ENCODE results near the gene SCUBE3.

Gene SCUBE3

DNA sequence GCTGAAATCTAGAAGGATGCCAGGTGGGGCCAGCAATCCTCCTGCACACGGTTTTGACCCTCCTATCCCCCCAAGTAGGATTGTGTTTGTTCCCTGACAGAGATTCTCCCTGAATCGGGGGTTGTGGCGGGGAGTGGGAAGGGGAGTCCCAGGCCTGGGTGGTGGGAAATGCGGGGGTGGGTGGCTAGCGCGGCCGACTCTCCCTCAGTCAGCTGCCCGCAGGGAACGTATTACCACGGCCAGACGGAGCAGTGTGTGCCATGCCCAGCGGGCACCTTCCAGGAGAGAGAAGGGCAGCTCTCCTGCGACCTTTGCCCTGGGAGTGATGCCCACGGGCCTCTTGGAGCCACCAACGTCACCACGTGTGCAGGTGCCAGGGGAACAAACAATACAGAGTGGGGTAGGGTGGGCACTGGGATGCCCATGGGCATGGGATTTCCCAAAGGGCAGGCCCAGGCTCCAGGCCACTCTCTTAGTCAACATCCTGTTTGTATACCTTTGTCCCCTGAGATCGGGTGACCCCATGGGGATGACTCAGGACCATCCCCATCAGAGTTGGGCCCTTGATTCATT lies 29.7 kb downstream of the SCUBE3 start:
- H4K91ac ChIP-seq (ENCODE audit: low read depth, low read length, poor library complexity): no peak overlapping the region
- no peak overlapping the region for H4K8ac ChIP-seq (ENCODE audit: low read depth, low read length)
- peaks cover 7 to 18% of the 10 kb centered on the region in 2 donors for H3K4me1 ChIP-seq (ENCODE audit: control insufficient read depth in 2 of 2, insufficient read depth in 1 of 2, low read depth in 1 of 2, low read length in 2 of 2)
- no peak overlapping the region for H3K4ac ChIP-seq (ENCODE audit: low read length)
- H3K18ac ChIP-seq (ENCODE audit: low read length): no peak overlapping the region
- no peak overlapping the region for H2BK120ac ChIP-seq (ENCODE audit: low read depth, low read length)
- no peaks in the 10 kb centered on the region for H3K27me3 ChIP-seq (ENCODE audit: control insufficient read depth in 3 of 3, insufficient read depth in 3 of 3, low read depth in 1 of 3, low read length in 3 of 3)
- H3K9me3 ChIP-seq (replicated peaks in 1 of 2; ENCODE audit: control insufficient read depth in 2 of 2, insufficient read depth in 1 of 2, low read depth in 1 of 2, low read length in 2 of 2): no peaks in the 10 kb centered on the region
- no peak overlapping the region for H3K4me2 ChIP-seq (ENCODE audit: insufficient read depth, low read length, poor library complexity, severe bottlenecking)
- peak overlapping the region; percentile 53 for H3K9ac ChIP-seq (ENCODE audit: low read depth, low read length, poor library complexity)
- no peak overlapping the region for H3K23ac ChIP-seq (ENCODE audit: low read depth, low read length, poor library complexity)
- peak overlapping the region in 1 of 2 donors; percentile 45 for H3K4me3 ChIP-seq (ENCODE audit: low read length in 2 of 2)
- H3K79me1 ChIP-seq (ENCODE audit: low read depth, low read length): peaks cover 6% of the 10 kb centered on the region
- DNase-seq (ENCODE audit: low spot score): no peak
- H2AK5ac ChIP-seq (ENCODE audit: low read depth, low read length): no peak overlapping the region
- H3K27ac ChIP-seq (replicated peaks; ENCODE audit: low read length): no peak overlapping the region
- H3K36me3 ChIP-seq (replicated peaks in 1 of 2; ENCODE audit: control insufficient read depth in 2 of 2, insufficient read depth in 2 of 2, low read length in 2 of 2): peaks cover 57 to 95% of the 10 kb centered on the region in 2 donors
- no peak overlapping the region for H3K14ac ChIP-seq (ENCODE audit: low read length)
- no peak overlapping the region for H2AFZ ChIP-seq (ENCODE audit: low read length)
- no peak overlapping the region for H2BK12ac ChIP-seq (ENCODE audit: low read length)
- H2BK5ac ChIP-seq (ENCODE audit: low read length): no peak overlapping the region
- no CpG with 5 or more reads among the region's 17 CpGs for WGBS, 2 donors (ENCODE audit: extremely low coverage in 2 of 2, insufficient read length in 2 of 2, insufficient replicate concordance in 1 of 2)
- H2BK15ac ChIP-seq (ENCODE audit: low read length): no peak overlapping the region

DNA sequence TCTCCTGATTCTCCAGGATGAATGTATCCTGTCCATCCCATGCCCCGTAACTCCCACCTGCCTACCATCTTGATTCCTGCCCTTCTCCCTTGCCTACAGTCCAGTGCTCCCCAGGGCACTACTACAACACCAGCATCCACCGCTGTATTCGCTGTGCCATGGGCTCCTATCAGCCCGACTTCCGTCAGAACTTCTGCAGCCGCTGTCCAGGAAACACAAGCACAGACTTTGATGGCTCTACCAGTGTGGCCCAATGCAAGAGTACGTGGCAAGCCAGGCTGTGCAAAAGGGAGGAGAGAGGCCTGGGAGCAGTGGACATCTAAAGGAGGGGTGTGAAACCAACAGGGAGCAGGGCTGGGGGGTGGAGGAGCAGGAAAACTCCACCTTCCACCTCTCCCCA lies 30.8 kb downstream of the SCUBE3 start:
- no peak for DNase-seq (ENCODE audit: low spot score)
- Histone ChIP-seq H4K8ac (ENCODE audit: low read depth, low read length) (no peak overlapping the region), H3K4ac (ENCODE audit: low read length) (no peak overlapping the region), H3K36me3 (replicated peaks in 1 of 2; ENCODE audit: control insufficient read depth in 2 of 2, insufficient read depth in 2 of 2, low read length in 2 of 2) (peaks cover 59 to 97% of the 10 kb centered on the region in 2 donors), H3K23ac (ENCODE audit: low read depth, low read length, poor library complexity) (peak overlapping the region; percentile 8), H4K91ac (ENCODE audit: low read depth, low read length, poor library complexity) (no peak overlapping the region), H2AK5ac (ENCODE audit: low read depth, low read length) (no peak overlapping the region), H3K4me1 (ENCODE audit: control insufficient read depth in 2 of 2, insufficient read depth in 1 of 2, low read depth in 1 of 2, low read length in 2 of 2) (peaks cover under 1 to 9% of the 10 kb centered on the region in 2 donors), H3K18ac (ENCODE audit: low read length) (no peak overlapping the region), H3K9me3 (replicated peaks in 1 of 2; ENCODE audit: control insufficient read depth in 2 of 2, insufficient read depth in 1 of 2, low read depth in 1 of 2, low read length in 2 of 2) (no peaks in the 10 kb centered on the region), H2AFZ (ENCODE audit: low read length) (no peak overlapping the region), H3K4me2 (ENCODE audit: insufficient read depth, low read length, poor library complexity, severe bottlenecking) (no peak overlapping the region), H2BK15ac (ENCODE audit: low read length) (no peak overlapping the region), H2BK12ac (ENCODE audit: low read length) (no peak overlapping the region), H2BK5ac (ENCODE audit: low read length) (no peak overlapping the region), H3K9ac (ENCODE audit: low read depth, low read length, poor library complexity) (peak overlapping the region; percentile 24), H3K4me3 (ENCODE audit: low read length in 2 of 2) (no peak overlapping the region), H3K14ac (ENCODE audit: low read length) (no peak overlapping the region), H3K27ac (replicated peaks; ENCODE audit: low read length) (no peak overlapping the region), H3K79me1 (ENCODE audit: low read depth, low read length) (peaks cover 9% of the 10 kb centered on the region), H2BK120ac (ENCODE audit: low read depth, low read length) (no peak overlapping the region), H3K27me3 (ENCODE audit: control insufficient read depth in 3 of 3, insufficient read depth in 3 of 3, low read depth in 1 of 3, low read length in 3 of 3) (no peaks in the 10 kb centered on the region)
- no CpG with 5 or more reads among the region's 7 CpGs for WGBS, 2 donors (ENCODE audit: extremely low coverage in 2 of 2, insufficient read length in 2 of 2, insufficient replicate concordance in 1 of 2)

DNA sequence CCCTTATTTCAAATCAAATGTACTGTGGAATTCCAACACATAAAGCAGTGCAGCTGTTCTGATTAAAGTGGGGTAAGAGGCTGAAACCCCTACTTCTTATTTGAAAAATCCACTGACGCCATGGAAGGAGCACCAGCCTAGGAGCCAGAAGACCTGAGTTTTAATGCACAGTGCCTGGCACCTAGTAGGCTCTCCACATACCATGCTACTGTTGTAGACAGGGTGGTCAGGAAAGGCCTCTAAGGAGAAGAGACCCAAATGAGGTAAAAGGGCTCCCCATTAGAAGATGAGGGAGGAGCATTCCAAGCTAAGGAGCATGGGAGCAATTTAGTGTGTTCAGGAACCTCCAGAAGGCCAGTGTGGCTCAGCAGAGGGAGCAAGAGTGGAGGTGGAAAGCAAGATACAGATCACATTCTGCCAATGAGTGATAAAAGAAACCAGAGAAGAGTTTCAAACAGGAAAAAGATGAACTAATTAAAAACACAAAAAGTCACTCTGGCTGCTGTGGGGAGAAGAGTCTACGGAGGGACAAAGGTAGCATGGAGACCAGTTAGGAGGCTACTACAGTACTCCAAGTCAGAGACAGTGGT lies 34.0 kb downstream of the SCUBE3 start:
- H3K27me3 ChIP-seq (ENCODE audit: control insufficient read depth in 3 of 3, insufficient read depth in 3 of 3, low read depth in 1 of 3, low read length in 3 of 3): no peaks in the 10 kb centered on the region
- peaks cover 44 to 96% of the 10 kb centered on the region in 2 donors for H3K36me3 ChIP-seq (replicated peaks in 1 of 2; ENCODE audit: control insufficient read depth in 2 of 2, insufficient read depth in 2 of 2, low read length in 2 of 2)
- H3K9me3 ChIP-seq (replicated peaks in 1 of 2; ENCODE audit: control insufficient read depth in 2 of 2, insufficient read depth in 1 of 2, low read depth in 1 of 2, low read length in 2 of 2): no peaks in the 10 kb centered on the region
- peaks cover 9% of the 10 kb centered on the region for H3K79me1 ChIP-seq (ENCODE audit: low read depth, low read length)
- H2AK5ac ChIP-seq (ENCODE audit: low read depth, low read length): no peak overlapping the region
- H3K4ac ChIP-seq (ENCODE audit: low read length): no peak overlapping the region
- WGBS, 2 donors (ENCODE audit: extremely low coverage in 2 of 2, insufficient read length in 2 of 2, insufficient replicate concordance in 1 of 2): no CpG with 5 or more reads among the region's 2 CpGs
- DNase-seq (ENCODE audit: low spot score): no peak
- no peak overlapping the region for H2BK5ac ChIP-seq (ENCODE audit: low read length)
- no peak overlapping the region for H4K8ac ChIP-seq (ENCODE audit: low read depth, low read length)
- H3K9ac ChIP-seq (ENCODE audit: low read depth, low read length, poor library complexity): no peak overlapping the region
- no peak overlapping the region for H2BK120ac ChIP-seq (ENCODE audit: low read depth, low read length)
- no peak overlapping the region for H3K27ac ChIP-seq (replicated peaks; ENCODE audit: low read length)
- no peak overlapping the region for H2BK12ac ChIP-seq (ENCODE audit: low read length)
- no peak overlapping the region for H2BK15ac ChIP-seq (ENCODE audit: low read length)
- H4K91ac ChIP-seq (ENCODE audit: low read depth, low read length, poor library complexity): no peak overlapping the region
- no peak overlapping the region for H3K18ac ChIP-seq (ENCODE audit: low read length)
- no peak overlapping the region for H3K14ac ChIP-seq (ENCODE audit: low read length)
- H3K4me1 ChIP-seq (ENCODE audit: control insufficient read depth in 2 of 2, insufficient read depth in 1 of 2, low read depth in 1 of 2, low read length in 2 of 2): peaks cover 0 to 4% of the 10 kb centered on the region in 2 donors
- H2AFZ ChIP-seq (ENCODE audit: low read length): no peak overlapping the region
- no peak overlapping the region for H3K4me2 ChIP-seq (ENCODE audit: insufficient read depth, low read length, poor library complexity, severe bottlenecking)
- no peak overlapping the region for H3K23ac ChIP-seq (ENCODE audit: low read depth, low read length, poor library complexity)
- H3K4me3 ChIP-seq (ENCODE audit: low read length in 2 of 2): no peak overlapping the region

DNA sequence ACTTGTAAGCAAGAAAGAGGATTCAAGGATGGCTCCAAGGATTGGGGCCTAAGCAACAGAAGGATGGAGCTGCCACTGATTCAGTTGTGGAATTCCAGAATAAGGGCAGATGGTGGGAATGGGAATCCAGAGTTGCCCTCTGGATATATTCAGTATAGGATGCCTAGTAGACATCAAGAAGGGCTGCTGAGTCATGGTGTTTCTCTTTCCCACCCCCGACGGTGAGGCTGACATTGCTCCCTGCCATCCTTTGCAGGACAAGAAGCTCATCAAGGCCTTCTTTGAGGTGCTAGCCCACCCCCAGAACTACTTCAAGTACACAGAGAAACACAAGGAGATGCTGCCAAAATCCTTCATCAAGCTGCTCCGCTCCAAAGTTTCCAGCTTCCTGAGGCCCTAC lies 34.5 kb downstream of the SCUBE3 start:
- Histone ChIP-seq H3K27ac (replicated peaks; ENCODE audit: low read length) (no peak overlapping the region), H2BK12ac (ENCODE audit: low read length) (no peak overlapping the region), H2BK120ac (ENCODE audit: low read depth, low read length) (no peak overlapping the region), H3K9me3 (replicated peaks in 1 of 2; ENCODE audit: control insufficient read depth in 2 of 2, insufficient read depth in 1 of 2, low read depth in 1 of 2, low read length in 2 of 2) (no peaks in the 10 kb centered on the region), H3K4me3 (ENCODE audit: low read length in 2 of 2) (no peak overlapping the region), H2AK5ac (ENCODE audit: low read depth, low read length) (no peak overlapping the region), H3K18ac (ENCODE audit: low read length) (no peak overlapping the region), H3K14ac (ENCODE audit: low read length) (no peak overlapping the region), H4K91ac (ENCODE audit: low read depth, low read length, poor library complexity) (no peak overlapping the region), H3K4me2 (ENCODE audit: insufficient read depth, low read length, poor library complexity, severe bottlenecking) (no peak overlapping the region), H3K4ac (ENCODE audit: low read length) (no peak overlapping the region), H3K36me3 (replicated peaks in 1 of 2; ENCODE audit: control insufficient read depth in 2 of 2, insufficient read depth in 2 of 2, low read length in 2 of 2) (peaks cover 39 to 91% of the 10 kb centered on the region in 2 donors), H3K9ac (ENCODE audit: low read depth, low read length, poor library complexity) (no peak overlapping the region), H2BK15ac (ENCODE audit: low read length) (no peak overlapping the region), H4K8ac (ENCODE audit: low read depth, low read length) (no peak overlapping the region), H3K23ac (ENCODE audit: low read depth, low read length, poor library complexity) (no peak overlapping the region), H3K4me1 (ENCODE audit: control insufficient read depth in 2 of 2, insufficient read depth in 1 of 2, low read depth in 1 of 2, low read length in 2 of 2) (peaks cover 0 to 4% of the 10 kb centered on the region in 2 donors), H2AFZ (ENCODE audit: low read length) (no peak overlapping the region), H2BK5ac (ENCODE audit: low read length) (no peak overlapping the region), H3K79me1 (ENCODE audit: low read depth, low read length) (peaks cover 9% of the 10 kb centered on the region), H3K27me3 (ENCODE audit: control insufficient read depth in 3 of 3, insufficient read depth in 3 of 3, low read depth in 1 of 3, low read length in 3 of 3) (no peaks in the 10 kb centered on the region)
- no CpG with 5 or more reads among the region's 3 CpGs for WGBS, 2 donors (ENCODE audit: extremely low coverage in 2 of 2, insufficient read length in 2 of 2, insufficient replicate concordance in 1 of 2)
- no peak for DNase-seq (ENCODE audit: low spot score)

Data from neuronal stem cell (in vitro differentiated cells).